Brain microvascular endothelial cell (primary cell): ENCODE data around the gene HECTD4.

Experiments used
- DNase-seq: peaks from one replicate; pipeline ENCODE4 v3.0.0-alpha.2; 2020
- H3K27ac ChIP-seq: fragments of 250-450 bp; sonication (Bioruptor Pico); 2 replicates; pipeline ENCODE4 v1.5.1; 2020; ENCODE audit warnings: mild to moderate bottlenecking, moderate library complexity
- H3K27me3 ChIP-seq: fragments of 250-450 bp; sonication (Bioruptor Pico); replicated peaks from 2 replicates; pipeline ENCODE4 v1.5.1; 2020; ENCODE audit warnings: mild to moderate bottlenecking
- H3K36me3 ChIP-seq: fragments of 250-450 bp; sonication (Bioruptor Pico); replicated peaks from 2 replicates; pipeline ENCODE4 v1.5.1; 2020; ENCODE audit warnings: mild to moderate bottlenecking
- H3K4me3 ChIP-seq: 2 replicates; pipeline ENCODE4 v1.5.1; 2011; ENCODE audit warnings: low read depth, mild to moderate bottlenecking, control low read depth, low read length, moderate library complexity
- CTCF ChIP-seq: IDR thresholded peaks from 2 replicates; pipeline ENCODE4 v1.5.1; 2011; ENCODE audit warnings: low read depth, mild to moderate bottlenecking, moderate library complexity, low read length, control low read depth, inconsistent platforms; ENCODE audit errors: missing control alignments
- in situ Hi-C: cut with HindIII; loops from 2 replicates; pipeline ENCODE4 v1.10.0; 2017; ENCODE audit warnings: low sequenced_read_pairs, low pct_ligation_motif_present

The HECTD4 gene

GRCh38 chr12:112381883-112382796 is at the start of gene HECTD4:
Gene HECTD4 (minus strand): TSS chr12:112382431. CDS start chr12:112382128, 303 bp downstream.
- peak; percentile 84 for DNase-seq
- peak within 1 kb of the TSS; percentile 74 for H3K4me3 ChIP-seq
- no peak for TF ChIP-seq CTCF
- in situ Hi-C loops = no loop called here
- H3K27ac ChIP-seq = peak within 1 kb of the TSS; percentile 36
- H3K27me3 ChIP-seq = no peaks in the 10 kb centered on the region
- no peaks in the 10 kb centered on the region for H3K36me3 ChIP-seq

GRCh38 chr12:112431965-112432364 is 49.7 kb upstream of the HECTD4 start:
- H3K27ac ChIP-seq = no peak overlapping the region
- in situ Hi-C loops = no loop called here
- H3K36me3 ChIP-seq = no peaks in the 10 kb centered on the region
- H3K27me3 ChIP-seq = no peaks in the 10 kb centered on the region
- no peak for TF ChIP-seq CTCF
- no peak for DNase-seq
- H3K4me3 ChIP-seq = no peak overlapping the region

GRCh38 chr12:112430929-112431328 is 48.7 kb upstream of the HECTD4 start:
- TF ChIP-seq CTCF = no peak
- Histone ChIP-seq H3K27me3 (no peaks in the 10 kb centered on the region), H3K27ac (no peak overlapping the region), H3K4me3 (no peak overlapping the region), H3K36me3 (no peaks in the 10 kb centered on the region)
- in situ Hi-C loops = no loop called here
- DNase-seq = no peak

GRCh38 chr12:112427760-112428159 is 45.5 kb upstream of the HECTD4 start:
- in situ Hi-C loops = no loop called here
- H3K27ac ChIP-seq = no peak overlapping the region
- H3K4me3 ChIP-seq = no peak overlapping the region
- no peaks in the 10 kb centered on the region for H3K27me3 ChIP-seq
- TF ChIP-seq CTCF = no peak
- H3K36me3 ChIP-seq = no peaks in the 10 kb centered on the region
- DNase-seq = no peak

GRCh38 chr12:112425582-112426382 is 43.6 kb upstream of the HECTD4 start:
- Histone ChIP-seq H3K4me3 (no peak overlapping the region), H3K36me3 (no peaks in the 10 kb centered on the region), H3K27ac (no peak overlapping the region), H3K27me3 (no peaks in the 10 kb centered on the region)
- in situ Hi-C loops = no loop called here
- TF ChIP-seq CTCF = no peak
- no peak for DNase-seq
